Omental fat pad (tissue), 4 donors: ENCODE data around the gene MMP17. TPM values are rescaled to one million over a fixed set of nuclear protein-coding genes. Genes with fewer than 3 reads are reported as not detected.

Experiments used
- ATAC-seq: fragments of 150-250 bp; one replicate; pipeline ENCODE4 v1.9.1; 2016; ENCODE audit warnings: mild to moderate bottlenecking, moderate library complexity; ENCODE audit not compliant: low FRiP score
- DNase-seq: peaks from one replicate; pipeline ENCODE4 v3.0.0-alpha.2; 2019; ENCODE audit warnings: low spot score
- total RNA-seq, 4 donors: library from RNA; depleted of rRNA; stranded (reverse); fragments of >200 nt; gene quantifications; one replicate each; pipeline ENCODE4 v1.1.0, GENCODE V29; 2016
- TF ChIP-seq, protein P1 (sequence below), 3 donors: fragments of 450-650 bp; IDR thresholded peaks; one replicate each; pipeline ENCODE4 v1.5.1; 2016 to 2017; ENCODE audit warnings: antibody characterized with exemption in 3 of 3, mild to moderate bottlenecking in 3 of 3, moderate library complexity in 2 of 3

The MMP17 gene
- total RNA-seq, 4 donors from 2014 or later: 2.3 to 10.9 (median 3.0) TPM

DNA sequence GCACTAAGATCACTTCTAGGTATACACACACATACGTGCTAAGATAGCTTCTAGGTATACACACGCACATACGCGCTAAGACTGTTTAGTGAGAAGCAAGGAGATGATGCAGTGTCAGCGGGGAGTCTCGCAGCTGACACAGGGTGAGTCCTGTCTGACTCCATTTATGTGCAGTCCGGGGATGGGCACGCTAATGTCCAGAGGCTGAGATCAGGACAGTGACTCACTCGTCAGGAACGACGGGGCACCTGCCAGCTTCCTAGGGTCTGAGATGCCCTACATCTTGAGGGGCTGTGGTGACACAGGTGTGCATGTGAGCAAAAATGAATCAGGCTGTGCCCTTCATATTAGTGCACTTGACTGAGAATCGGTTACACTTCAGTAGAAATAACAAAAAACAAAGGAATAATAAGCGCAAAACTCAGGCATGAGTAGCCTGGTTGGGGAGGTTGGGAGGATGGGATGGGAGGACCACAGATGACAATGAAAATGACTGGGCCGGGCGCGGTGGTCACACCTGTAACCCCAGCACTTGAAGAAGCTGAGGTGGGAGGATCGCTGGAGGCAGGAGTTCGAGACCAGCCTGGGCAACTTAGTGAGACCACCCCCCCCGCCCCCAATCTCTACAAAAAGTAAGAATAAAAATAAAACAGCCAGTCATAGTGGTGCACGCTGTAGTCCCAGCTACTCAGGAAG, 37.1 kb downstream of the MMP17 start:
- TF ChIP-seq, protein P1, sequence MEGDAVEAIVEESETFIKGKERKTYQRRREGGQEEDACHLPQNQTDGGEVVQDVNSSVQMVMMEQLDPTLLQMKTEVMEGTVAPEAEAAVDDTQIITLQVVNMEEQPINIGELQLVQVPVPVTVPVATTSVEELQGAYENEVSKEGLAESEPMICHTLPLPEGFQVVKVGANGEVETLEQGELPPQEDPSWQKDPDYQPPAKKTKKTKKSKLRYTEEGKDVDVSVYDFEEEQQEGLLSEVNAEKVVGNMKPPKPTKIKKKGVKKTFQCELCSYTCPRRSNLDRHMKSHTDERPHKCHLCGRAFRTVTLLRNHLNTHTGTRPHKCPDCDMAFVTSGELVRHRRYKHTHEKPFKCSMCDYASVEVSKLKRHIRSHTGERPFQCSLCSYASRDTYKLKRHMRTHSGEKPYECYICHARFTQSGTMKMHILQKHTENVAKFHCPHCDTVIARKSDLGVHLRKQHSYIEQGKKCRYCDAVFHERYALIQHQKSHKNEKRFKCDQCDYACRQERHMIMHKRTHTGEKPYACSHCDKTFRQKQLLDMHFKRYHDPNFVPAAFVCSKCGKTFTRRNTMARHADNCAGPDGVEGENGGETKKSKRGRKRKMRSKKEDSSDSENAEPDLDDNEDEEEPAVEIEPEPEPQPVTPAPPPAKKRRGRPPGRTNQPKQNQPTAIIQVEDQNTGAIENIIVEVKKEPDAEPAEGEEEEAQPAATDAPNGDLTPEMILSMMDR (IDR thresholded peaks at IDR 0.05): no peak

GRCh38 chr12:131867471-131867870, 39.3 kb downstream of the MMP17 start:
- no peak for DNase-seq
- no peak for ATAC-seq
- TF ChIP-seq, protein P1 (IDR thresholded peaks at IDR 0.05): no peak

More for the DNA sequence above, 37.1 kb downstream of the MMP17 start:
- DNase-seq (no peak), ATAC-seq (no peak)

DNA sequence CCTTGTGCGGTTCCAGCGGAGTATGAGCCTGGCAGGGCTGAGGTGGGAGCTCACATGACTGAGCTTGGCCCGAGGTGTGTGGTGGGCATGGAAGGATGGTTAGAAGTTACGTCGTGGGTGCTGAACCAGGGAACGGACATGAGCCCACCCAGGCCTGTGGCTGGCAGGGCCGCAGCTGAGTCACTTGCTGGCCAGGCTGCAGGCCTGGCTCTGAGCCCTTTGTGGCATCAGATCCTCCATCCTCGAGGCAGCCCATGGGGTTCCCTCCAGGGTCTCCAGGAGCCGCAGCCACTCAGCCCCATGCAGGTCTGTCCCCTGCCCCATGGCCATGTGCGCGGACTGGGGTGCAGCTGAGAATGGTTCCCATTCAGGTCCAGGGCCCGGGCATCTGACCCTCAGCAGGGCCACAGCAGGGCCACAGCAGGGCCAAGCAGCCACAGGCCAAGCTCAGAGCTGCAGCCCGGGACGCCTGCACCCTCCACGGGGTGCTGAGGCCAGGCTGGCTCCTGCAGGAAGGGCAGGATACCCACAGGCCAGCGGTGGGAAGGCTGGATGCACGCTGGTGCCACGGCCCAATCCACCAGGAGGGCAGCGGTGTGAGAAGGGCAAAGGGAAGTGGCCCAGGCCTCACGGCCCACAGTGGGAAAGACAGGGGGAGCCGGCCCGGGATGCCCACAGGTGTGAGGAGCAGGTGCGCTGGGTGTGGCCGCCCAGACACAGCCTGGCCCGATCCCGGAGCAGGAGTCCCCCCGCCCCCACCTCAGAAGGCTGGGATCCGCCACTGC, 39.9 kb downstream of the MMP17 start:
- no peak for ATAC-seq
- DNase-seq: no peak
- TF ChIP-seq, protein P1 (IDR thresholded peaks at IDR 0.05): no peak

DNA sequence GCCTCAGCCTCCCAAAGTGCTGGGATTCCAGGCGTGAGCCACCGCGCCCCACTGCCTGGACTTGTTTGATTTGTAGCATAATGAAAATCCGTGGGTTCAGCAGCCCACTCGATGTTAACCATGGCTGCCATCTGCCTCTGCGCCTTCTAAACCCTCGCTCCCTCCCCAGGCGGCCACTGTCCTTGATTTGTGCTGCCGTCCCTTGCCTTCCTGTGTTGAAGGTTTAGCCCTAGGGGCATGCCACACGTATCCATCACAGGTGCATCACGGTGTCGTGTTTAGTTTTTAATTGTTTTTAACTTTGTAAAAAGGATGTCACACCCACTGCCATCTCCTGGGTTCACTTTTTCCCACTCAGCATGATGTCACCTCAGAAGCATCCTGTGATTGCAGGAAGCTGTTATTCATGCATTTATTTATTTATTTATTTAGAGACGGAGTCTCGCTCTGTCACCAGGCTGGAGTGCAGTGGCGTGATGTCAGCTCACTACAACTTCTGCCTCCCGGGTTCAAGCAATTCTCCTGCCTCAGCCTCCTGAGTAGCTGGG, 41.8 kb downstream of the MMP17 start:
- no peak for DNase-seq
- TF ChIP-seq, protein P1 (IDR thresholded peaks at IDR 0.05): no peak
- no peak for ATAC-seq

DNA sequence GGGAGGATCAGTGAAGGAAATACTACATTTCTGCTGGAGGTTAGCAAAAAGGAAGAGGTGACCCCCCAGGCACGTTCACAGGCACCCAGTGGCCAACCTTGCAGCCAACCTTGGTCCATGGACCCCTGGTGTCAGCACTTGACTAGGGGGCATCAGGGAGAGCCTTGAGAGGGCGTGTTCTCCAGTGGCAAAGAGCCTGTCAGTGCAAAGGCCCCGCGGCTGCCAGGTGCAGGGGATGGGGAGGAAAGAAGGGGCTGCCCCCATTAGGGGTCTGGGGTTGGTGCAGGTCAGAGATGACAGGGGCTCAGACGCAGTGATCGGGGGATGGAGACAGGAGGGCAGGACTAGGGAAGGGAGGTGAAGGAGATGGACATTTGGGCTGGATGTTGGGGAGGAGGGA, 43.5 kb downstream of the MMP17 start:
- ATAC-seq (no peak), DNase-seq (no peak)
- TF ChIP-seq, protein P1 (IDR thresholded peaks at IDR 0.05): no peak

- DNase-seq (no peak), ATAC-seq (no peak)
- TF ChIP-seq, protein P1 (IDR thresholded peaks at IDR 0.05): no peak
Measured at GRCh38 chr12:131872154-131873051, 44.2 kb downstream of the MMP17 start.
